GM21381 (cell line): ENCODE results near the gene JARID2.

Source experiments
- ATAC-seq: cut with Tn5 transposase; IDR thresholded peaks from one replicate; pipeline ENCODE4 v1.9.1; 2021; ENCODE audit warnings: mild to moderate bottlenecking, moderate library complexity; ENCODE audit not compliant: unreplicated experiment

Gene JARID2

DNA sequence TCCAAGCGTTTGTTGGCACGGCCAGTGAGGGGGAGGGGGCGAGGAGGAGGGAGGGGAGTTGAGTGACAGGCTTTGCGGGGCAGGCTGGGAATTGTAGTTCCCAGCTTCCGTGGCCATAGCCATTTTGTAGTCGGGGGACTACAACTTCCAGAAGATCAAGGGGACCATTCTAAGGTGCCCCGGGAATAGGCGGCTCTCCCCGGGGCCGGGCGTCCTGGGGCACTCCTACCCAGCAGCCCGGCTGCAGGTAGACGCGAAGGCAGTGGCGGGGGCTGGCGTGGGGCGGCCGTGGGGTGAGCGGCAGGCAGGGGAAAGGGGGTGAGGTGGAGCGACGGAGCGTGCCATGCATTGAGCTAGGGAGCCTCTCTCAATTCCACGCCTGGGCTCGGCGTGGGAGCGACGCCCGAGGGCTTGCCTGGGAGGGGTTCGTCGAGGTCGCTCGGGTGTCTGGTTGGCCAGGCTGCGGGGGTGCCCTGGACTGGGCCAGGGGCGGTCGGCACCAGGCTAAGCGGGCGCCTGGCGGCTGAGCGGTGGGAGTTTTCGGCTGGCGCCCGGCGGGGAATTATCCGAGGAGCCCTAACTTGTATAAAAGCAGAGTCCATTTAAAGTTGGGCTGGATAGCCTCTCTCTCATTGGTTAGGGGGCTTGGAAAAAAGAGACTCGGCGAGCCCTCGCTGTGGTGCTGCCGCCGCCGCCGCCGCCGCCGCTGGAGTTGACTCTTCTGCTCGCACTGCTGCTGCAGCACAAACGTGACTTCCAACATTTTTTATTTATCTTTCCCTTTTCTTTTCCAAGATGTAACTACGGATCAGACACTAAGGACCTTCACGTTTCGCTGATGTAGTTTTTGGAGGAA, at the start of gene JARID2:
TSS of gene JARID2 (plus strand) at position 709 of the 856 bp plus-strand sequence. CDS start 471 bp downstream, outside the sequence.
- ATAC-seq: peak; percentile 48

DNA sequence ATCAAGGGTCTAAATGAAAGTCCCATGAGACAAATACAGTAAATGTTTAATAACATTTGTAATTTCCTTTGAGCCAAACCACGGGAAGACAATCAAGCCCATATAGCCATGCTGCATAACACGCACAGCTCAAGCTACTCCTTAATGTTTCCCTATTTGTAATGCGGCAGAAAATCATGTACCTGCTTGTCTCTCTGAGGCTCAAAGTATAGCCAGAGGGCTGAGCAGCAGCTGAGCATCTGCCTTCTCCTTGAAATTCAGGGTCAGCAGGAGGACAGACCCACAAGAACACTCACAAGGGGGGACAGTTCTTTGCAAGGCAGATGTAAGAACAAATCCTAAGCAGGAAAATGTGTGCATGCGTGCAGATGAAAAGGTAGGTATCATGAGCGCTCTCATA, 45.8 kb upstream of the JARID2 start:
- no peak for ATAC-seq

DNA sequence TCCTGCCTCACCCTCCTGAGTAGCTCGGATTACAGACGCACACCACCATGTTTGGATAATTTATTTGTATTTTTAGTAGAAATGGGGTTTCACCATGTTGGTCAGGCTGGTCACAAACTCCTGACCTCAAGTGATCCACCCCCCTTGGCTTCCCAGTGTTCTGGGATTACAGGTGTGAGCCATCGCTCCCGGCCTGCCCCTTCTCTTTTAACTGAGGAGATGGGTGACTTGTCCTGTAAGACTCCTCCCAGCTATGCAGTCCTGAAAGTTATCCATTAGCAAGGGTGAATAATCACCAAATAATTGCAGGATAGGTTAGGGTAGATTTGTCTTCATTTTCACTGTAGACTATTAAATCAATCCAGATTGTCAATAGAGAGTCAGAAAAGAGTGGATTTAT, 40.5 kb upstream of the JARID2 start:
- no peak for ATAC-seq

GRCh38 chr6:15206887-15207286, 39.0 kb upstream of the JARID2 start:
- no peak for ATAC-seq

GRCh38 chr6:15207923-15208322, 37.9 kb upstream of the JARID2 start:
- no peak for ATAC-seq

- ATAC-seq: no peak
Observed at GRCh38 chr6:15213838-15214400, 31.9 kb upstream of the JARID2 start.

GRCh38 chr6:15218401-15218800, 27.5 kb upstream of the JARID2 start:
- ATAC-seq: no peak

- ATAC-seq: no peak
Observed at GRCh38 chr6:15220062-15220461, 25.8 kb upstream of the JARID2 start.

DNA sequence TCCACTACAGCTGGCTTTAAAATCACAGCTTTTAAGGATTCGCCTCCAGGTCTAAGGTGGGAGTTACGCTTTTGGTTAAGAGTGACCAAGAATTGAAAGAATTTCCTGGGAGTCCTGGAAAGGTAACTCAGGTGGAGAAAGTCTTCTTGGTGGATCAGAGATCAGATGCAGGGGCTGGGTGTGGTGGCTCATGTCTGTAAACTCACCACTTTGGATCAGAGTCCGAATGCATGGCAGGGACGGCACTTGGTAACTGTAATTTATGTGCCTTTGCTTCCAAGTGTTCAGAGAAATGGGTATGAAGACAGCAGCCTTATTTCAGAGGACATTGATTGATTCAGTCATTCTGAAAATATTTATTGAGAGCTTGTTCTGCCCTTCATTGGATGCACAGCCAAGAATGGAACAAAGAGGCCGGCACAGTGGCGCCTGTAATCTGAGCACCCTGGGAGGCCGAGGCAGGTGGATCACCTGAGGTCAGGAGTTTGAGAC, 18.0 kb upstream of the JARID2 start:
- ATAC-seq: no peak

DNA sequence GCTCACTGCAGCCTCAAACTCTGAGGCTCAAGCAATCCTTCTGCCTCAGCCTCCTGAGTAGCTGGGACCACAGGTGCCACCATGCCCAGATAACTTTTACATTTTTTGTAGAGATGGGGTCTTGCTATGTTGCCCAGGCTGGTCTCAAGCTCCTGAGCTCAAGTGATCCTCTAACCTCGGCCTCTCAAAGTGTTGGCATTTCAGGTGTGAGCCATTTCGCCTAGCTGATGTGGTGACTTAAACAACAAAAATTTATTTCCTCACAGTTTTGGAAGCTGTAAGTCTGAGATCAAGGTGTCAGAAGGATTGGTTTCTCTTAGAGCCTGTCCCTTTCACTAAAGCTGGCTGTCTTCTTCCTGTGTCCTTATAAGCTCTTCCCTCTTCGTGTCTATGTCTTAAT, 15.0 kb upstream of the JARID2 start:
- no peak for ATAC-seq

GRCh38 chr6:15232836-15233510, 12.9 kb upstream of the JARID2 start:
- no peak for ATAC-seq

- ATAC-seq: no peak
Observed at GRCh38 chr6:15234068-15234758, 11.7 kb upstream of the JARID2 start.

- ATAC-seq: no peak
Observed at GRCh38 chr6:15239616-15240364, 6.1 kb upstream of the JARID2 start.

- ATAC-seq: no peak
Observed at GRCh38 chr6:15242503-15242902, 3.4 kb upstream of the JARID2 start.

DNA sequence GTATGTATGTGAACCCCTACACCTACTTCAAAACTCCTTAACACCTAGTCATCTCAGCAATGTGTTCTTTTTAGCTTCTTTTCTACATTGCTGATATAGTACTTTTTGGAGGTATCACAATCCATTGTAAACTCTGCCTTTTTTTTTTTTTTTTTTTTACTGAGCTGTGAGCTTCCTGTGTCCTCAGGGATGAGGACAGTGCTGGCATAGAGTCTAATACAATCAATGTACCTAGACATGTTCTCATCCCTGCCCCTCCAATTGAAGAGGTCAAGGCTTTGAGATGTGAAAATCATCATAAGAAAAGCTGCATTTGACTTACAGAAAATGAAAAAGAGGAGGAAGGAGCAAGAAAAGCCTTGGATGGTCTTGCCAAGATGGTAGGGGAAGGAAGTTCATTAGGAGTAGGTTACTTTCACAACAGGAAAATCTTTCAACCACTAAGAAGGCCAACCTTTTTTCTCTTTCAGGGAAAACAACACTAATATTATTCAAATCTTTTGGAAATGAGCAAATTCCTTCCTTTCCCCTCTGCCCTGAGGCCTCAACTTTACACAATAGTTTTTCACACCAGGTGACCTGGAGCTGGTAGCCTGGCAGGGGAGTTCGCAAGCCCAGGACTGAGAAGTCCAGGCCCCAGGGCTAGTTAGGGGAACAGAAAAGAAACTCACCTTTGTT, 2.8 kb upstream of the JARID2 start:
- ATAC-seq: no peak

- ATAC-seq: no peak
Observed at GRCh38 chr6:15243910-15244619, 1.8 kb upstream of the JARID2 start.

DNA sequence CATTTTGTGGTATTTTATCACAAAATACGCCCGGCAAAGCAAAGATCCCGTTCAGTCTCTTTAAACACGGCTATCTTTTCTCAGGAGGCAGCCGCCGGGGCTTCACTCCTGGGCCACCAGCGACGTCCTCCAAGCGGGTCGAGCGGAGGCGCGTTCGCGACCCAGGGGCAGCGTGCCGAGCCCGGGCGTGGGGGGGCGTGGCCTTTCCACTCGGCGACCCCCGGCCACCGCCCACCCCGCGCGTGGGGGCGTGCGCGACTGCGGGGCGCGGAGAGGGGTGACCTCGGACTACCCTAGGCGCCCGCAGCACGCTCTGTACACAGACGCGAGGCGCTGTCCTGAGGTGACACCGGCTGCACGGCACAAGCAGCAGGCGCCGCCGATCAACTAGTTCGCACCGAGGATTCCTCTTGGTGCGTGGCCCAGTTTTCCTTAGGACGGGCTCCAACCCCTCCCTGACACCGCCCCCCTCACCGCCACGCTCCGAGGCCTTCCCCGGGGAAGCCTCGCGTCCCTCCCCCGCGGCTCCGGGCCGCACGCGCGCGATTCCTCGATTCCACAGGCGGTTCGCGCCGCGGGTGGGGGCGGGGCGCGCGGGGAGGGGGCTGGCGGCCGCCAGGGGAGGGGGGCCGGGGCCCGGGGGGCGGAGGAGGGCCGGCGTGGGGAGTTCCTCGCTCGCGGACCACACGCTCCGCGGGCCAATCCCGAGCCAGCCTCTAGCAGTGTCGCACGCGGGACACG, 1.1 kb upstream of the JARID2 start:
- ATAC-seq: peak; percentile 17

GRCh38 chr6:15246217-15246665, 372 bp downstream of the JARID2 start:
- no peak for ATAC-seq
